Myocyte (in vitro differentiated cells): ENCODE measurements around the gene NUP98. TPM values are rescaled to one million over a fixed set of nuclear protein-coding genes. Genes with fewer than 3 reads are reported as not detected.
"Not testable (repeated sequence)": the region's sequence is repeated elsewhere in the genome, so short reads cannot be mapped to it uniquely, and the experiment has no call there.

ENCODE experiments used
- DNase-seq: peaks from one replicate; pipeline ENCODE4 v3.0.0-alpha.2; 2012; ENCODE audit warnings: low read depth
- total RNA-seq: library from RNA; depleted of rRNA; stranded (reverse); fragments of >200 nt; gene quantifications from 2 replicates; pipeline ENCODE4 v1.2.3, GENCODE V29; 2014

The NUP98 gene
- total RNA-seq, 1 donor from 2014 or later = 68.1 TPM

DNA sequence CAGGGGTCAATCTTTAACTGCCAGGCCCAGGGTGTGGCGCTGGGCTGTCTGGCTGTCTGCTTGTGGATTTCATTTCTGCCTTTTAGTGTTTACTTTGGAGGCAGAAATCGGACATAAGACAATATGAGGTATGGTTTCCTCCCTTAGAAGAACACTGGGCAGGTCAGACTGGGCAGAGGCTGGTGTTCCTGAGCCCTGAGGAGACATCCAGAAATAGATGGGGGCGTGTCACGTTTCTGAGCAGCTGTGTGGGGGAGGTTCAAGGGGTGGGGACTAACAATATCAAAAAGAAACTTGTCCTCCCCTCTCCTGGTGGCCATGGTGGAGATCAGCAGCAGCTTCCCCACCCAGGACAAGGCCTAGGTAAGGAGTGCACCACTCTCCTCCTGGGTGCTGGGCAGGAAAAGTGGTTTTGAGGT, 152.5 kb downstream of the NUP98 start, which contains the start of gene ART1:
ART1 (plus strand) TSS at position 312 of the 419 bp plus-strand sequence. CDS start 14,086 bp downstream, outside the sequence.
- DNase-seq = peak; percentile 92

DNA sequence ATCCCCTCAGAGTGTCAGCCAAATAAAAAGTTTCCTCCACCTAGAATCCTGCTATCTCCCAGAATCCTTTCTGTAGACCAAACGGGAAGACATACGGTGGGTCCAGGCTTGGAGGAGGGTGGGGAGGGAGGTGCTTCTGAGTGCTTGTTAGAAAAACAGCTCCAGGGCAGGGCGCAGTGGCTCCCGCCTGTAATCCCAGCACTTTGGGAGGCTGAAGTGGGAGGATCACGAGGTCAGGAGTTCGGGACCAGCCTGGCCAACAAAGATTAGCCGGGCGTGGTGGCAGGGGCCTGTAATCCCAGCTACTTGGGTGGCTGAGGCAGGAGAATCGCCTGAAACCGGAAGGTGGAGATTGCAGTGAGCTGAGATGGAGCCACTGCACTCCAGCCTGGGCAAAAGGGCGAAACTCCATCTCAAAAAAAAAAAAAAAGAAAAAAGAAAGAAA, 154.2 kb downstream of the NUP98 start:
- not testable (repeated sequence) for DNase-seq

DNA sequence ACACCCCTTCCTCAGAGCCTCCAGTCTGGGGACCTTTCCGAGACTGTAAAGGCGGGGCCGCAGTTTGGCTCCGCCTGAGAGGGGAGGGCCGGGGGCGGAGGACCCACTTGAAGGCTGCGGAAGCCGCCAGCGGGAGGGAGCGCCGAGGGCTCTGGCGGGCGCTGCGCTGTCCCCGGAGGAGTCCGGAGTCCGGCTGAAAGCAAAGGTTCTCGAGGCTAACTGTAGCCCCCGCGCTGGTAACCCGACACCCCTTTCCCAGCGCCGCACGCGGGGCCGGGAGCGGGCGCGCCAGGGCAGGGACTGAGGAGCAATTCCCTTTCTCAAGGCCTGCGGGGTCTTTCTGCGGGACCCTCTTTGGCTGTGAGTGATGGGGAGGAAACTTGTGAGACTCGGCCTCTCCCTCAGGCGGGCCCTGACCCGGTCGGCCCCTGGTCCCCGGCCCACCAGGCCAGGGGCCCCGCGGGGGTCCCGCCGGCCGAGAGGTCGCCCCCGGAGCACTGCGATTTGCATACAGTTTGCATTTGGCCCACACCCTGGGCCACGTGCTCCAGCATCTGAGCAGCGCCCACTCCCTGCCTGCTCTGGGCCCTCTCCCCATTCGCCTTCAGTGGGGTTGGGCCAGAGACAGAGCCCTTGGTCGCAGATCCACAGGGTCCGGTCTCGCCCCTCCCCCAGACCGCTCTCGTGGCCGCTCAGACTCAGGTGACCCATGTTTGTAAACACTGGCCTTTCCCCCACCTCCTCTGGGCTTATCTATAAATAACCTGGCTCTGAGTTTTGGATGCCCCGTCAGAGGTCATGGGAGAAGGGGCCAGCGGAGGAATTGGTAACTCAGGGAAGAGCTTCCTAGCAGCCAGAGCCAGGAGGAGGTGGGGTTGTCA, 155.0 kb downstream of the NUP98 start:
- peak; percentile 89 for DNase-seq

DNA sequence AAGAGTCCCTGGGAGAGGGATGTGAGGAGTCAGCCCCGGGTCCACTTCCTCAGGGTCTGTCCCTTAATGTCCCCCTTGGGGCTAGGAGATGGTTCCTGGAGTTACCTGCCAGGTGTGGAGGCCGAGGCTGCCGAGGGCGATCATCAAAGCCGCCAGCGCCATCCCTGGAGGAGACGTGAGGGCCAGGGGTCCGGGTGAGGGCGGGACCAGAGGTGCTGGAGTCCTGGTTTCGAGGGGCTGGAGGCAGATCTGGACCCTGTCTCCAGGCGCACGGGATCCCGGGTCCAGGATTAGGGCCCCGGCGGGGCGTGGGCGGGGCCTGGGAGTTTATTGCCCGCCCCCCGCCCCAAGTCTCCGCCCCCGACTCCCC, 155.7 kb downstream of the NUP98 start, which contains the start of gene ART5:
ART5 (minus strand) TSS at position 292 of the 370 bp plus-strand sequence; CDS start at position 162, 130 bp downstream.
- no peak for DNase-seq

DNA sequence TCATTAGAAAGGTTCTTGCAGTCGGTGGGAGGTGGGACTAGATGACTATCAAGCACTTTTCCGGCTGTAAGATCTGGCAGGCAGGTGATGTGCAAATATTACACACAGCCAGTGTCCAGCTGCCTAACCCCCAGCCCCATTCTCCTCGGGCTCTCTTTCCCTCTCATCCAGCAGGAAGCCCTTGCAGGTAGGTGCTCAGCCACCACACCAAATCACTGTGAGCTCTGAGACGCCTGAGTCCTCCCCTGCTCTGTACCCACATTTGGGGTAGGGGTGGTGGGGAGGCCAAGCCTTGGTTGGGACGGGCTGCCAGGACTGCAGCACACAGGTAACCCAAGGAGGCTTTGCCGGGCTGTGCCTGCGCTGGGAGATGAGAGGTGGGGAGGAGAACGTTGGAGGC, 156.2 kb downstream of the NUP98 start:
- no peak for DNase-seq

DNA sequence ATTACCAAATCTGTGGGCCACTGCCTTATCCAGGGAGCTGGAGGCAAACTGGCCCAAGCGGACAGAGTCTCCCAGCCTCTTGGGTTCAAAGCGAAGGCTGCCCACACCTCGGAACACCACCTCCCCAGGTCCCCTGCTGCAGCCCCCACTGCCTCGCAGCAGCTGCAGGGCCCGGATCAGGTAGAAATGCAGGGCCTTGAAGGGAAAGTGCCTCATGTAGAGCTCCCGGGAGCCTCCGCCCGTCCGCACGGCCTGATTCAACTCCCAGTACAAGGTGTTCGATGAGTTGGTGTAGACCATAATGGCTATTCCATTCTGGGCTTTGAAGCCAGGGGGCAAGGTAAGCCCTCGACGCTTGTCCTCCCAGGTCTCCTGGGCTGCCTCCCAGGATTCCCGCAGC, 157.5 kb downstream of the NUP98 start:
- no peak for DNase-seq

DNA sequence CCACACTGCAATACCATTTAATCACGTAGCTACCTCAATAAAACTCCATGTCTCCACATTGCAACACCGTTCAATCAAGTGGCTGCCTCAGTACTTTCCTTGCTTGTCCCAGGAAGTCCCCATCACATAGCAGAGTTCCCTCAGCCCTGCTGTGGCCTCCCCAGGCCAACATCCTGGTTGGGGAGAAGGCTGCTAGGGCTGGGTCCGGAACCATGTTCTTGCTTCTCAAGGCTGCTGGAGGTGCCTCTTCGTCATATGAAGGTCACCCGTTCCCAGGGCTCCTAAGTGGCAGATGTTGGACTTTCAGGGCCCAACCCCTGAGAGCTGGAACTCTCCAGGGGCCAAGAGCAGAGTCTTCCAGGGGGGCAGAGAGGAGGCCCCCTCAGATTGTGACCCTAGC, 158.8 kb downstream of the NUP98 start:
- no peak for DNase-seq

DNA sequence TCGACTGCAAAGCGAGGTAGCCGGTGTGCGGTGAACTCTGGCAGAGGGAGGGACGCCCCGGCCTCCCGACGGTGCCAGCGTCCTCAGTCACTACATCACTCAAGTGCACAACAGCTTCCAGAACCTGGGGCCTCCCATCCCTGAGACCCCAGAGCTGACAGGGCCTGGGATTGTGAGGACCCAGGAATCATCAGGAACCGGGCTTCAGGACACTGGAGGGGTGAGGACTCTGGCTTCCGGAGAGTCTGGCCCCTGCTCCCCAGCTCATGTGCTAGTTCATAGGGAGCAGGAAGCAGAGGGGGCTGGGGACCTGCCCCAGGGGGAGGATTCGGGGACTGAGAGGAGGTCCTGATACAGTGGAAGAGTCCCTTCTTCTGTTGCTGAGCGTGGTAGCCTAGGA, 160.2 kb downstream of the NUP98 start:
- no peak for DNase-seq

DNA sequence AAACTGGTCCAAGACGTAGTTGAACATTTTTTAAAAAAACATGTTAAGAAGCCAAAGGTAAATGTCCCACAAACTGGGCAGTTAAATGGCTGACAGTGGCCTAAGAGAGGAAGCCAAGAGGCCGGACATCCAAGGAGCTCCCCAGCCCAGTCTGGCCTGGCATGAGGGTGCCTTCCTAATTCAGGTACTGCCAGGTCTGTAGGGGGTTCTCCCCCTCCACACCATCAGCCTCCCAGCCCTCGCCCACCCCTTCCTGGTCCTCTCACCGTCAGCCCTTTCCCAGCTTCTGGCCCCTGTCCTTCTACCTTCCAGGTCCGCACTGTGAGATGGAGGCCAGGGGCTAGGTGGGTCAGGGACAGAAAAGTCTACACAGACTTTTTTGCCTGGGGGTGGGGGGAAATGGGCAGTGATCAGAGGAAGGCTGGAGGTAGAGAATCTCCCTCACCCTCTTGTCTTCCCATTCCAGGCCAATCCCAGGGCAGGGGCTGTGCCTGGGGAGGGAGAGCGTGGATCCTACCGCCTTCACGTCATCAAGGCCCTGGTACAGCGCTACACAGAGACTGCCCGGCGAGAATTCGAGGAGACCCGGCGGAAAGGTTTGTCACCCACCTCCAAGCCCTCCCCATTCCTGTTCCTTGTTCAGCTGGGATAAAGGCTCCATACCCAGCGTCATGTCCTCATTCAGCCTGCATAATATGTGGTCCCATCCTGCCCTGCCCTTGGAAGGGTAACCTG, 161.5 kb downstream of the NUP98 start:
- no peak for DNase-seq

DNA sequence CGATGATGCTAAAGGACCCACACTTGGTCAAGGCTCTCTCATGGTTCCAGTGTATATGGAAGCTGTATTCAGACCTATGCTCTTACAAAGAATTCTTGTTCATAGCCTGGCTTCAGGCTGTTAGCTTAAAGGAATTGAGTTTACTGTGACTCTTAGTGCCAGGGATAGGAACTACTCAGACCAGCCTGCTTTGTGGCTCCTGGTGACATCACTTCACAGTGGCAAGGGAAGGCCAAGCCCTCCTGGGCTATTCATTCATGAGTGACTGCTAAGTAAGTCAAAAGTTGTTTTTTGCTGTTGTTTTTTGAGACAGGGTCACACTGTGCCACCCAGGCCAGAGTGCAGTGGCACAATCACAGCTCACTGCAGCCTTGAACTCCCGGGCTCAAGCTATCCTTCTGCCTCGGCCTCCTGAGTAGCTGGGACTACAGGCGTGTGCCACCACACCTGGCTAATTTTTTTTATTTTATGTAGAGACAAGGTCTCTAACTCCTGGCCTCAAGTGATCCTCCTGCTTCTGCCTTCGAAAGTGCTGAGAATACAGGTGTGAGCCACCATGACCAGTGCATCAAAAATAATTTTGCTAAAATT, 165.2 kb downstream of the NUP98 start:
- DNase-seq = no peak

DNA sequence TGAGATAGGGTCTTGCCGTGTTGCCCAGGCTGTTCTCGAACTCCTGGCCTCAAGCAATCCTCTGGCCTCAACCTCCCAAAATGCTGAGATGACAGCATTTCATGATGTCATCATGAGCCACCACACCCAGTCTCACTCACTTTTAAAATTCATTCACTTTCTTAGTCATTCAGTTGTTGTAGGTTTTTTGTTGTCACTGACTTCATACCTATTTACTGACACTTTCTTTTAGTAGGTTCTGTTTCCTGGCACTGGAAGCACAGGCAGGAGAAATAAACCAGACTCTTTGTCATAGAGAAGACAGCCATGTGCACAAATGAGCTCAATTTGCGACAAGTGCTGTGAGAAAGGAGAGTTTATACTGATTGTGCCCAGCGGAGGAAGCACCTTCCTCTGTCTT, 166.0 kb downstream of the NUP98 start:
- DNase-seq = no peak

DNA sequence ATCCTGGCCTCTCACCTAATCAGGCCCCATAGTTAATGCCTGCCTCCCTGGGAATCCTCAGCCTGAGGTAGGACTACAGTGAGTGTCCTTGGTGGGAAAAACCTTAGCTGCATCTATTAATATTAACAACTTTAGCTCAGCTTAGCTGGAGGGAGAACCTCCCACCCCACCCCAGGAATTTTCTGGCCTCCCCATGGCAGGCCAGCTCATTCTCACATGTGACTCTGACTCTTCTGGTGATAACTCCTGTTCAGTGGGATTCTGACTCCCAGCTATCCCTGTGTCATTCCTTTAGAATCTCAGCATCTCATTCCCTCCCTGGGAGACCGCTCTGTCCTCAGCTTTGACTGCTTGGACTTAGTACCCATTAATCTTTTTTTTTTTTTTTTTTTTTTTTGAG, 170.1 kb downstream of the NUP98 start:
- DNase-seq = peak; percentile 87

DNA sequence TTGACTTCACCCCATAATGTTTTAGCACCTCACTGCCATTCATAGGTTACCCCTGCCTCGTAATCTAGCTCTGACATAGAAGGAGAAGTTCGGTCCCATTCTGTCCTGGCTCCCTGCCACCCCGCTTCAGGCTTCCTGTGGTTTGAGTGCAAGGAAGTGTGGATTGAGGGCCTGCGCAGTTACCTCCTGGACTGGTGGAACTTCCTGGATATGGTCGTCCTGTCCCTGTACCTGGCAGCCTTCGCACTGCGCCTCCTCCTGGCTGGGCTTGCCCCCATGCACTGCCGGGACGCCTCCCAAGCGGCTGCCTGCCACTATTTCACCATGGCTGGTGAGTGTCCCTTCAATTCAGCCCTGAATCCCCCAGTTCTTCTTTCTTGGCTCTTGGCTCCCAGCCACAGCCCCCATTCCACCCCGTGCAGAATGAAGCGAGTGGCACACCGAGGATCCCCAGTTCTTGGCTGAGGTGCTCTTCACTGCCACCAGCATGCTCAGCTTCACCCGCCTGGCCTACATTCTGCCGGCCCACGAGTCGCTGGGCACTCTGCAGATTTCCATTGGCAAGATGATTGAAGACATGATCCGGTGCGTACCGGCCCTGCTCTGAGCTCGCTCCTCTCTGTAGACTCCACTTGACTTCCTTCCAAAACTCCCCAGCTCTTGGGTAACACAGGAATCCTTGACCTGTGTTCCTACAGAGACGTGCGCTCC, 170.9 kb downstream of the NUP98 start:
- DNase-seq = no peak

Other genes starting within 250 kb of the NUP98 start
- 0.88 and 2.4 TPM in 2 replicates for gene ART5, start 155.6 kb downstream of the NUP98 start, total RNA-seq
- 2.4 and 2.7 TPM in 2 replicates for gene ART1, start 152.4 kb downstream of the NUP98 start, total RNA-seq
- gene CHRNA10, start 126.2 kb downstream of the NUP98 start, total RNA-seq = 0.47 and 0.59 TPM in 2 replicates
- 11.5 and 13.7 TPM in 2 replicates for gene PGAP2, start 11.0 kb upstream of the NUP98 start, total RNA-seq
- gene RHOG, start 43.4 kb upstream of the NUP98 start, total RNA-seq = 20.2 and 22.4 TPM in 2 replicates
- 36.3 and 46.4 TPM in 2 replicates for gene STIM1, start 58.1 kb upstream of the NUP98 start, total RNA-seq